Panc1 (cell line): ENCODE measurements around the gene NOVA2. TPM values are rescaled to one million over a fixed set of nuclear protein-coding genes. Genes with fewer than 3 reads are reported as not detected.

Experiments used
- ATAC-seq: fragments of 200-7000 bp; cut with Tn5 transposase; 2 replicates; pipeline ENCODE4 v1.9.1; 2020; ENCODE audit warnings: mild to moderate bottlenecking, moderate library complexity
- BruUV-seq: library from RNA; stranded (reverse); fragments of 400-500 nt; replicated peaks from 2 replicates; lab custom pipeline; 2021; lab: Mats Ljungman, UMichigan
- CTCF ChIA-PET: fragments of 300-600 bp; sonication (Branson Sonifier 250); formaldehyde crosslinking; loops from one replicate; lab custom pipeline; 2022; ENCODE audit warnings: antibody characterized with exemption; lab: Charles Lee
- POLR2A ChIA-PET: fragments of 300-600 bp; sonication (Branson Sonifier 250); formaldehyde crosslinking; loops from one replicate; lab custom pipeline; 2022; ENCODE audit warnings: antibody characterized with exemption; lab: Charles Lee
- DNase-seq: peaks from one replicate; pipeline ENCODE4 v3.0.0-alpha.2; 2010; ENCODE audit warnings: low read depth, low spot score
- H3K27ac ChIP-seq: 2 replicates; pipeline ENCODE4 v1.5.1; 2011; ENCODE audit warnings: mild to moderate bottlenecking, low read length, inconsistent platforms
- H3K27me3 ChIP-seq: fragments of 200-500 bp; sonication (Bioruptor generic); 2 replicates; pipeline ENCODE4 v1.6.0; 2014; ENCODE audit warnings: low read length, inconsistent platforms; ENCODE audit not compliant: control insufficient read depth, insufficient read depth
- H3K36me3 ChIP-seq: fragments of 200-500 bp; sonication (Bioruptor generic); 2 replicates; pipeline ENCODE4 v1.5.1; 2014; ENCODE audit warnings: inconsistent platforms, mild to moderate bottlenecking, low read length, moderate library complexity; ENCODE audit not compliant: control insufficient read depth, insufficient read depth
- H3K4me1 ChIP-seq: 2 replicates; pipeline ENCODE4 v1.5.1; 2011; ENCODE audit warnings: inconsistent platforms, mild to moderate bottlenecking, low read length, moderate library complexity; ENCODE audit not compliant: control insufficient read depth, insufficient read depth
- H3K4me3 ChIP-seq, 2 experiments: 2 replicates each; pipeline ENCODE4 v1.5.1; 2011 to 2012; ENCODE audit warnings: low read depth in 2 of 2, low read length in 2 of 2, mild to moderate bottlenecking in 2 of 2, inconsistent platforms in 1 of 2, moderate library complexity in 1 of 2
- H3K9me3 ChIP-seq: fragments of 200-500 bp; sonication (Bioruptor generic); 2 replicates; pipeline ENCODE4 v1.5.1; 2014; ENCODE audit warnings: low read depth, mild to moderate bottlenecking, inconsistent platforms, low read length, moderate library complexity; ENCODE audit not compliant: control insufficient read depth, insufficient read depth
- CTCF ChIP-seq: fragments of 450-650 bp; IDR thresholded peaks from 2 replicates; pipeline ENCODE4 v1.5.1; 2017; ENCODE audit warnings: mild to moderate bottlenecking
- POLR2AphosphoS5 ChIP-seq: IDR thresholded peaks from 2 replicates; pipeline ENCODE4 v1.6.1; 2012; ENCODE audit warnings: mild to moderate bottlenecking, low read depth, low read length, moderate library complexity
- REST ChIP-seq, 2 experiments: IDR thresholded peaks; 2 replicates each; pipeline ENCODE4 v1.6.1; 2011 to 2012; ENCODE audit warnings: low read depth in 2 of 2, control low read depth in 1 of 2, low read length in 1 of 2, mild to moderate bottlenecking in 1 of 2, moderate library complexity in 1 of 2; ENCODE audit not compliant: insufficient read depth in 1 of 2
- SIN3A ChIP-seq: IDR thresholded peaks from 2 replicates; pipeline ENCODE4 v1.6.1; 2012; ENCODE audit warnings: low read depth, mild to moderate bottlenecking, low read length, moderate library complexity, borderline replicate concordance; ENCODE audit not compliant: insufficient read depth
- TCF7L2 ChIP-seq: IDR thresholded peaks from 2 replicates; pipeline ENCODE4 v1.6.1; 2011; ENCODE audit warnings: mild to moderate bottlenecking, low read depth, low read length, inconsistent platforms
- in situ Hi-C: cut with HindIII; loops from 2 replicates; pipeline ENCODE4 v1.10.0; 2016; ENCODE audit warnings: low sequenced_read_pairs, low pct_unique_long_range_greater_than_20kb
- intact Hi-C: fragments of 100-400 bp; cut with micrococcal nuclease; formaldehyde crosslinking; loops from one replicate; pipeline ENCODE4 v1.10.0; 2022; ENCODE audit not compliant: unreplicated experiment
- total RNA-seq: library from RNA; stranded (reverse); gene quantifications from one replicate; pipeline ENCODE4 v1.2.1, GENCODE V29; 2021; ENCODE audit not compliant: unreplicated experiment

NOVA2 gene
- total RNA-seq, 1 experiment from 2014 or later, result 0.44 TPM

GRCh38 chr19:45900738-45901431, 72.8 kb downstream of the NOVA2 start:
- H3K27me3 ChIP-seq, result no peaks in the 10 kb centered on the region
- BruUV-seq, result no TSS peak
- no peaks in the 10 kb centered on the region for H3K9me3 ChIP-seq
- CTCF ChIA-PET, result interaction anchor here (0.8 kb wide), 1 partner anchor 83 kb away, joined by 6 read pairs; no protein-coding TSS in a partner anchor
- no peak for DNase-seq
- intact Hi-C loops, result no loop called here
- POLR2A ChIA-PET, result interaction anchor here (0.7 kb wide), 1 partner anchor 114 kb away, joined by 10 read pairs; no protein-coding TSS in a partner anchor
- peaks cover 3% of the 10 kb centered on the region for H3K4me1 ChIP-seq
- TF ChIP-seq POLR2AphosphoS5, result no peak
- in situ Hi-C loops, result no loop called here
- H3K4me3 ChIP-seq, result peak overlapping the region; percentile 70 to 82
- H3K36me3 ChIP-seq, result peaks cover 2% of the 10 kb centered on the region; the same call in 1 of the 2 replicates
- ATAC-seq, result no peak
- H3K27ac ChIP-seq, result no peak overlapping the region; the same call in 1 of the 2 replicates

GRCh38 chr19:45899919-45900589, 73.6 kb downstream of the NOVA2 start:
- in situ Hi-C loops (no loop called here), intact Hi-C loops (no loop called here)
- ATAC-seq, result no peak
- Histone ChIP-seq H3K9me3 (no peaks in the 10 kb centered on the region), H3K4me1 (peaks cover 3% of the 10 kb centered on the region), H3K36me3 (peaks cover 2% of the 10 kb centered on the region; the same call in 1 of the 2 replicates), H3K27ac (no peak overlapping the region), H3K4me3 (no peak overlapping the region), H3K27me3 (no peaks in the 10 kb centered on the region)
- POLR2A ChIA-PET, result no interaction called here
- BruUV-seq, result TSS peak; percentile 88
- DNase-seq, result no peak
- CTCF ChIA-PET, result no interaction called here
- TF ChIP-seq POLR2AphosphoS5 (no peak), SIN3A (no peak), CTCF (no peak), REST (IDR thresholded peaks at IDR 0.05; ENCODE audit: insufficient read depth in 1 of 2, low read depth in 2 of 2, low read length in 1 of 2) (no peak), TCF7L2 (no peak)

- no peak overlapping the region for H3K27ac ChIP-seq
- no peaks in the 10 kb centered on the region for H3K27me3 ChIP-seq
- CTCF ChIA-PET, result no interaction called here
- POLR2A ChIA-PET, result no interaction called here
- BruUV-seq, result no TSS peak
- intact Hi-C loops (no loop called here), in situ Hi-C loops (no loop called here)
- no peak overlapping the region for H3K4me3 ChIP-seq
- H3K9me3 ChIP-seq, result no peaks in the 10 kb centered on the region
- H3K4me1 ChIP-seq, result peaks cover 3% of the 10 kb centered on the region
- H3K36me3 ChIP-seq, result peaks cover 2% of the 10 kb centered on the region; the same call in 1 of the 2 replicates
- ATAC-seq (no peak), DNase-seq (no peak)
- TF ChIP-seq TCF7L2 (no peak), SIN3A (no peak), POLR2AphosphoS5 (no peak), CTCF (no peak), REST (IDR thresholded peaks at IDR 0.05; ENCODE audit: insufficient read depth in 1 of 2, low read depth in 2 of 2, low read length in 1 of 2) (no peak)
Observed at GRCh38 chr19:45899253-45899652, 74.4 kb downstream of the NOVA2 start.
